ENCODE results near the gene ICE1.
"Not testable (repeated sequence)": the region's sequence is repeated elsewhere in the genome, so short reads cannot be mapped to it uniquely, and the experiment has no call there.

DNA sequence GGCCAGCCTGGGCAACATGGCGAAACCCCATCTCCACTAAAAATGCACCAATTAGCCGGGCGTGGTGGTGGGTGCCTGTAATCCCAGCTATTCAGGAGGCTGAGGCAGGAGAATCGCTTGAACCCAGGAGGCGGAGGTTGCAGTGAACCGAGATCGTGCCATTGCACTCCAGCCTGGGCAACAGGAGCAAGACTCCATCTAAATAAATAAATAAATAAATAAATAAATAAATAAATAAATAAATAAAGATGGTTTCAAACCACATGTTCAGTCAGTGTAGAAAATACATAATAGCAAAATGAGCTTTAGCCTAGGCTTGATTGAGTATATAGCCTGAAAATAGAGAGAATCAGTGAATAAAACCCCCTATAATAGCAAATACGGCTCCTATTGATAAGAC, 27.4 kb upstream of the ICE1 start:
- TF ChIP-seq, protein P1, sequence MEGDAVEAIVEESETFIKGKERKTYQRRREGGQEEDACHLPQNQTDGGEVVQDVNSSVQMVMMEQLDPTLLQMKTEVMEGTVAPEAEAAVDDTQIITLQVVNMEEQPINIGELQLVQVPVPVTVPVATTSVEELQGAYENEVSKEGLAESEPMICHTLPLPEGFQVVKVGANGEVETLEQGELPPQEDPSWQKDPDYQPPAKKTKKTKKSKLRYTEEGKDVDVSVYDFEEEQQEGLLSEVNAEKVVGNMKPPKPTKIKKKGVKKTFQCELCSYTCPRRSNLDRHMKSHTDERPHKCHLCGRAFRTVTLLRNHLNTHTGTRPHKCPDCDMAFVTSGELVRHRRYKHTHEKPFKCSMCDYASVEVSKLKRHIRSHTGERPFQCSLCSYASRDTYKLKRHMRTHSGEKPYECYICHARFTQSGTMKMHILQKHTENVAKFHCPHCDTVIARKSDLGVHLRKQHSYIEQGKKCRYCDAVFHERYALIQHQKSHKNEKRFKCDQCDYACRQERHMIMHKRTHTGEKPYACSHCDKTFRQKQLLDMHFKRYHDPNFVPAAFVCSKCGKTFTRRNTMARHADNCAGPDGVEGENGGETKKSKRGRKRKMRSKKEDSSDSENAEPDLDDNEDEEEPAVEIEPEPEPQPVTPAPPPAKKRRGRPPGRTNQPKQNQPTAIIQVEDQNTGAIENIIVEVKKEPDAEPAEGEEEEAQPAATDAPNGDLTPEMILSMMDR (IDR thresholded peaks at IDR 0.05): not testable (repeated sequence)
- TF ChIP-seq POLR2A (IDR thresholded peaks at IDR 0.05): not testable (repeated sequence)

All from testis (tissue), 2 donors.